HUES64 (cell line): ENCODE measurements around the gene PARD3.
"Not testable (repeated sequence)": the region's sequence is repeated elsewhere in the genome, so short reads cannot be mapped to it uniquely, and the experiment has no call there.

Experiments
- H3K27ac ChIP-seq: 2 replicates; pipeline ENCODE4 v1.7.0; 2013; ENCODE audit warnings: low read depth, low read length, inconsistent platforms
- H3K27me3 ChIP-seq: 2 replicates; pipeline ENCODE4 v1.6.1; 2013; ENCODE audit warnings: mild to moderate bottlenecking, low read length; ENCODE audit not compliant: insufficient read depth
- H3K36me3 ChIP-seq: 2 replicates; pipeline ENCODE4 v1.6.1; 2013; ENCODE audit warnings: mild to moderate bottlenecking, low read length; ENCODE audit not compliant: insufficient read depth
- H3K4me1 ChIP-seq: 2 replicates; pipeline ENCODE4 v1.6.1; 2013; ENCODE audit warnings: mild to moderate bottlenecking, low read length, moderate library complexity; ENCODE audit not compliant: insufficient read depth
- H3K4me3 ChIP-seq: 2 replicates; pipeline ENCODE4 v1.5.1; 2013; ENCODE audit warnings: mild to moderate bottlenecking, low read length, moderate library complexity
- H3K9ac ChIP-seq: 2 replicates; pipeline ENCODE4 v1.6.1; 2013; ENCODE audit warnings: mild to moderate bottlenecking, low read depth, low read length
- H3K9me3 ChIP-seq: 2 replicates; pipeline ENCODE4 v1.6.1; 2013; ENCODE audit warnings: low read depth, low read length; ENCODE audit not compliant: insufficient read depth
- WGBS: fragments of 150-250, 120-280 bp; methylation state at CpG from one replicate; pipeline ENCODE4 v1.1.7; 2013; ENCODE audit warnings: missing lambda C conversion rate; 5-methylcytosine and 5-hydroxymethylcytosine counted together

The PARD3 gene

DNA sequence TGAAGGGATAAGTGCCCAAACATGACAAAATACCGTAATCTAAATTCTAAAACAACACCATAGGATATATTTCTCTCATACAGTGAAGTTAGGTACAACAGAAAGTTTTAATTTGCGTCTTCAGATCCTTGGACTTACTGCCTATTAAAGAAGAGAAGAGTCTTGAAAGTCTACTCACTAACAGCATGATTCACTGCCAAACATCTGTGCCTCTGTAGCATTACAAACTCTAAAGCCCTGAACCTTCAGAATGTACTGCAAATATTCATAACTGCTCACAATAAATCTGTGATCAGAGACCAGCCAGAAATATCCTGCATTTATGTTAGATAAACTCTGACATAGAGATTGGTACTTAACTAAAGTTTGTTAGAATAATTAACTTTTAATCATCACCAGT is 365.3 kb downstream of the PARD3 start:
- Histone ChIP-seq H3K4me1 (no peaks in the 10 kb centered on the region), H3K9ac (no peak overlapping the region)
- 93% methylated on average over 1 of the region's 2 CpGs for WGBS

DNA sequence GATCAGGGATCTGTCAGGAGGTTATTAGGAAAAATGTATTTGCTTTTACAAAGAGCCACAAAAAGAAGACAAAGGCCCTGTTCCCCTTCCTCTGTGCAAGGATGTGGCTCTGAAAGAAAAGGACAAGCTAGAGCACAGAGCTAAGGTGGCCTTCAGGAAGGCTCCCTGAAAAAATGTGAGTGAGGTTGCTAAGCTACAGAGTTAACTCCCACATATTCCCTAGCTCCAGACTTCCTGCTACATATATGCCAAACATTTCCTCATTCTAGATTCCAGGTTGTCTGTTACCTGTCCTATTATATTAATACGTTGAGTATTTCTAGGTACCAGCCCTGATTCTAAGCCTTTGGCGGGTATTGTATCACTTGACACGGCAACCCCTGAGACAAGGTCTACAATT is 369.0 kb downstream of the PARD3 start:
- no peaks in the 10 kb centered on the region for H3K9me3 ChIP-seq
- H3K4me3 ChIP-seq, result no peak overlapping the region
- H3K27ac ChIP-seq, result no peak overlapping the region
- no peaks in the 10 kb centered on the region for H3K4me1 ChIP-seq
- H3K36me3 ChIP-seq, result no peaks in the 10 kb centered on the region
- 97% methylated on average over 3 of the region's 3 CpGs for WGBS
- no peaks in the 10 kb centered on the region for H3K27me3 ChIP-seq
- H3K9ac ChIP-seq, result no peak overlapping the region

More for the DNA sequence above, 365.3 kb downstream of the PARD3 start:
- Histone ChIP-seq H3K36me3 (no peaks in the 10 kb centered on the region), H3K4me3 (no peak overlapping the region), H3K27ac (no peak overlapping the region), H3K27me3 (no peaks in the 10 kb centered on the region), H3K9me3 (no peaks in the 10 kb centered on the region)

DNA sequence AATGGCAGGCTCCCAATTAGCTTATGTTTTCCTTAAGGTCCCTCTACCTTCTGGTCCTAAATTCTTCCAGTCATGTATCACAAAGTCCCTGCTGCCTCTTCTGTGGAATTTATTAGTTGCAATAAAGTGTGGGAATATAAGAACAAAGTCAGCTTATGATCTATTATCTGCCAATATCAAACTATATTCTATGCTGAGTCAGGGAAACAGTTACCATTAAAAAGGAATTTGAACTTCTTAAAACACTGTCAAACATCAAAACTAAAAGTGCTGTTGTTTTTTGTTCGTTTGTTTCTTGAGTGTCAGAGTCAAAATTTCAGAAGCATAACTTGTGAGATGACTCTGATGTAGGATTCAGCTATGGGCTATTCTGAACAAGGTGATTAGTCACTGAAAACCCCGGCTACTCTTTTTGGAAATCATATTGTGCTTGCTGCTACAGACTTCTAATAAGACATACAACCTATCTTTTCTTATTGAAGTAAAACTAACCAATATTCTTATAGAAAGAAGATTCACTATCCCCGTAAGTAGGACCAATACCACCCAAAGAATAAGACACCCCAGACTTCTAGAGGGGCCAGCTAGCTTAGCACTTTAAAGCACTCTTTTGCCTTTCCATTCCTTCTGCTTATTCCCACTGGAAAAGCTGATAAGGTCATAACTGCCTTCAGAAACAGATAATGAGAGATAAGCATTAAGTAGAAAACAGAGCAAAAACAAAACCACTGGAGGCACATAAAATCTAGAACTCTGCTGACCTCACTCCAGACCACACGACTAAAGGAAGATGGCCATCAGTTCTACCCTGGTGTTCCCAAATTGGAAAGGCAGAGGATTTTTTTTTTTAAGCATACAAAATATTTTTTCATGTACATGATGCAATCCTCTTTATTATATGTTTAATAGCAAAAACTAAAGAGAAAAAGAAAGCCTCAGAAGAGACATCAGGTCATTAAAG is 370.6 kb downstream of the PARD3 start:
- no peak overlapping the region for H3K27ac ChIP-seq
- no peaks in the 10 kb centered on the region for H3K27me3 ChIP-seq
- no peaks in the 10 kb centered on the region for H3K36me3 ChIP-seq
- no peak overlapping the region for H3K9ac ChIP-seq
- no peak overlapping the region for H3K4me3 ChIP-seq
- WGBS, result 95% methylated on average over 4 of the region's 4 CpGs
- H3K9me3 ChIP-seq, result no peaks in the 10 kb centered on the region
- no peaks in the 10 kb centered on the region for H3K4me1 ChIP-seq

DNA sequence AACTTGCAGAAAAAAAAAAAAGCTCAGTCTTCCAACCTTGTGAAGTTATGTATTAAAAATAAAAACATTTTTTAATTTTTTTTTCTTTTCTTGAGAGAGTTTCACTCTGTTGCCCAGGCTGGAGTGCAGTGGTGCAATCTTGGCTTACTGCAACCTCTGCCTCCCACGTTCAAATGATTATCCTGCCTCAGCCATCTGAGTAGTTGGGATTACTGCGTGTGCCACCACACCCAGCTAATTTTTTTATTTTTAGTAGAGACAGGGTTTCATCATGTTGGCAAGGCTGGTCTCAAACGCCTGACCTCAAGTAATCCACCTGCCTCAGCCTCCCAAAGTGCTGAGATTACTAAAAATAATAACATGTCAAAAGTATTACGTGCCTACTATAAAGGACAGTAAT is 375.7 kb downstream of the PARD3 start:
- H3K36me3 ChIP-seq, H3K27ac ChIP-seq, H3K9ac ChIP-seq, H3K27me3 ChIP-seq, H3K9me3 ChIP-seq, H3K4me3 ChIP-seq: not testable (repeated sequence)
- 100% methylated on average over 3 of the region's 4 CpGs for WGBS
- peaks cover 12% of the 10 kb centered on the region for H3K4me1 ChIP-seq

DNA sequence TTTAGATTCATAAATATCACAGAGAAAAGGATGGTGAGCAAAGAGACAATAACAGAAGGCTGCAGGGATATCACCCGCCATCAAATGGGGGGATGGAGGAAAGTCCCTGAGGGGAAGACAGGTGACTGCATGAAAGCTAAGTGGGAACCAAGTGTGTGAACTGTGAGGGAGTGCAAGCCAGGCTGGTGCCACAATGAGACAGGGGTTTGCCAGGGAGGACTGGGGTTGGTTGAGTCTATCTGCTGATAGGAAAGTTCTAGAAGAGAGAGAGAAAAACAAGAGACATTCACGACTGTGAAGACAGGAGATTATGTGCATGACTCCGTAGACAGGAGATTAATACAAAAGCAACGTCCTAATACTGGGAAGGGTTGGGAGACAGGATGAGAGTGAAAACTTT is 376.4 kb downstream of the PARD3 start:
- Histone ChIP-seq H3K9ac (no peak overlapping the region), H3K9me3 (no peaks in the 10 kb centered on the region), H3K27ac (no peak overlapping the region), H3K36me3 (no peaks in the 10 kb centered on the region), H3K4me1 (peaks cover 15% of the 10 kb centered on the region), H3K27me3 (no peaks in the 10 kb centered on the region), H3K4me3 (no peak overlapping the region)
- WGBS, result 88% methylated on average over 4 of the region's 4 CpGs

DNA sequence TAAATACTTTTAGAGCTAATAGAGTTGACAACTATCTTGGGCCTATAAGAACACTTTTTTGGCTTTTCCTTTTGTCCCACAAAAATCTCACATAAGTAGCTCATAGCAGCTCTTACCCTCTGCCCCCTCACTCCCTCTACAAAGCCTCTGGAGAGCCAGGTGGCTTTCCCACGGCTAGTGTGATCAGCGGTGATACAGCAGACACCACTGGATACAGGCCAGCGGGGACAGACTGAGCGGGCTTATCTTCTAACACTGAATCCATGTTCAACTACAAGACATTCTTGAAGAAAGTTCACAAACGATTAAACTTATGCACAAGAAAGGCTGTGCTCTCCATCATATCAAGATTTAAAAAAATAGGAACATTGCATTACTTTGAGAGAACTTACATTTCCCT is 377.2 kb downstream of the PARD3 start:
- Histone ChIP-seq H3K36me3 (no peaks in the 10 kb centered on the region), H3K9ac (no peak overlapping the region), H3K27me3 (no peaks in the 10 kb centered on the region), H3K4me3 (no peak overlapping the region), H3K27ac (no peak overlapping the region), H3K4me1 (peaks cover 15% of the 10 kb centered on the region), H3K9me3 (no peaks in the 10 kb centered on the region)
- 72% methylated on average over 5 of the region's 5 CpGs for WGBS

GRCh38 chr10:34434119-34434594 is 380.9 kb downstream of the PARD3 start:
- Histone ChIP-seq H3K9ac (no peak overlapping the region), H3K27me3 (no peaks in the 10 kb centered on the region), H3K36me3 (no peaks in the 10 kb centered on the region), H3K4me1 (peaks cover 24% of the 10 kb centered on the region), H3K9me3 (no peaks in the 10 kb centered on the region), H3K27ac (no peak overlapping the region), H3K4me3 (no peak overlapping the region)
- 84% methylated on average over 2 of the region's 2 CpGs for whole genome bisulfite sequencing

DNA sequence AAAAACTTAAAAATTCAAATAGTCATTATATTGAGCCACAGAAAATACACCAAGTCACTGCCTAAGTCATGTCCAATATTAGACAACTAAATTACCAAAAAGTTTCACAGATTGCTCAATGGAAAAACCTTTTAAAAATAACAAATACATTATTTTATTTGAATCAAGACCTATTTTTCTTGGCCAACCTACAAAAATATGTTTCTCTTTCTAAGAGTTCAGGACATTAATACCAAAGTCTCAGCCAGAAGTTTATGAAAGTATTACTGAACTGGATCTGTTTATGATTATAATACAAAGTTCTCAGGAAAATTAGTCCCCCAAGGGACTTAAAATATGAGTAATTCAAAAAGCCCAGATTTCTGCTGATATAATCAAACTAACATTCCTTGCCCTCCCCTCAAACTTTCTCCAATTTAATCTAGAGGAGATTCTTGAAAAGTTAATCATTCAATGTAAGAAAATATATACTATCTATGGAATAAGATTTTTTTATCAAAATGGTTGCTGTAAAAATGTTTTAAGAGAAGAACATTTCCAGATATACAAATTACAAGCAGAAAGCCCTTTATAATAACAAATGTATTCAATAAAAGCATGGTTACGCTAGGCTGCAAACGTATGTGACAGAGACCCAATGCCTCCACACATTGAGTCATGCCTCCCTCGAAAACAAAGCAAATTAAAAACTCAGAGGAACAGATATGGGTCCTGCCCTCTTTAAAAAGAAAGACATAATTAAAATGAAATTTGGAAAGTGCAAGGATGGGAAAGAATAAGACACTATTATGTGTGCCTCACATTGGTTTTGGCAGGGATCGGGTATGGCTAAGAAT is 381.6 kb downstream of the PARD3 start:
- Histone ChIP-seq H3K9ac (no peak overlapping the region), H3K4me1 (peaks cover 31% of the 10 kb centered on the region), H3K27me3 (no peaks in the 10 kb centered on the region), H3K27ac (no peak overlapping the region), H3K4me3 (no peak overlapping the region), H3K9me3 (no peaks in the 10 kb centered on the region), H3K36me3 (no peaks in the 10 kb centered on the region)
- 94% methylated on average over 4 of the region's 4 CpGs for whole genome bisulfite sequencing

DNA sequence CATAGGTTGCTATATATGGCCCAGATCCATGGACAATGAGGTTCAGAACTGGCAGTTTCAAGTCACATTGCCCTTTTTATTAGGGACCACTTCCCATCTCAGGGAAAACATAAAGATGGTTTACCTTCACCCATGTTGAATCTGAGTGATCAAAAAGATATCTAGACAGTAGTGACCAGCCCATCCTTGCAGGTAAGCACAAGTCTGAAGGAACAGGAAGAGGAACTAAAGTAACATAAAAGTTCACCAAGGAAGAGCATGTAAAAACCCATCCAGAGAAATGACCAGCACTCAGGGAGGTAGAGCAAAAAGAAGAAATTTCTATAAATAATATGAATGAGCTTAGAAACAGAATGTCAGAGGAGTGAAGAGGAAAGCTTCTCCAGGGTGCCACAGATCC is 382.5 kb downstream of the PARD3 start:
- Histone ChIP-seq H3K27me3 (no peaks in the 10 kb centered on the region), H3K9ac (no peak overlapping the region), H3K36me3 (no peaks in the 10 kb centered on the region), H3K4me1 (peaks cover 36% of the 10 kb centered on the region), H3K9me3 (no peaks in the 10 kb centered on the region), H3K27ac (no peak overlapping the region), H3K4me3 (no peak overlapping the region)

DNA sequence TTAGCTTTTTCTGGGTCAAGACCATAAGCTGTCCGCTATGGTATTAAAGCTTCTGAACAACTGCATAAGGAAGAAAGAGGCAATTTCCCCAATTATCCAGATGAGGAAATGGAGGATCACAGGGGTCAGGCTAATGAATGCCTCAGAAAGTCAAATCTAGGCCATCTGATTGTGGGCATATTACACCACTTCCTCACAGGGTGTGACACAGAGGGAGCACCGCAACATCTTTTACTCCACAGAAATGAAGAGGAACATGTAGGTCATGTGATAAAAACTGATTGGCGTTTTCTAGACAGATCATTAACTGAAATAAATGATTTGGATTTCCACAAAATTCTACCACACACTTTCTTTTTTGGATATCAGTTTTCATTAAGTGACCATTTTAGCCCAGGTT is 384.4 kb downstream of the PARD3 start:
- 96% methylated on average over 2 of the region's 3 CpGs for WGBS
- Histone ChIP-seq H3K27ac (no peak overlapping the region), H3K9ac (no peak overlapping the region), H3K36me3 (no peaks in the 10 kb centered on the region), H3K9me3 (no peaks in the 10 kb centered on the region), H3K27me3 (no peaks in the 10 kb centered on the region), H3K4me1 (peaks cover 40% of the 10 kb centered on the region), H3K4me3 (no peak overlapping the region)

GRCh38 chr10:34428501-34428900 is 386.6 kb downstream of the PARD3 start:
- Histone ChIP-seq H3K36me3 (no peaks in the 10 kb centered on the region), H3K9me3 (no peaks in the 10 kb centered on the region), H3K4me1 (peaks cover 53% of the 10 kb centered on the region), H3K9ac (no peak overlapping the region), H3K27me3 (no peaks in the 10 kb centered on the region), H3K27ac (no peak overlapping the region; the same call in 1 of the 2 replicates), H3K4me3 (no peak overlapping the region)
- WGBS, result 50% methylated on average over 2 of the region's 3 CpGs
